HUES48 (cell line): ENCODE data around the gene GMNN.

ENCODE experiments used
- H3K27ac ChIP-seq: one replicate; pipeline ENCODE4 v1.7.0; 2013; ENCODE audit warnings: low read depth, low read length, inconsistent platforms
- H3K27me3 ChIP-seq: 2 replicates; pipeline ENCODE4 v1.6.1; 2013; ENCODE audit warnings: mild to moderate bottlenecking, low read length; ENCODE audit not compliant: control insufficient read depth, insufficient read depth
- H3K36me3 ChIP-seq: 2 replicates; pipeline ENCODE4 v1.6.1; 2013; ENCODE audit warnings: low read length; ENCODE audit not compliant: control insufficient read depth, insufficient read depth
- H3K4me1 ChIP-seq: 2 replicates; pipeline ENCODE4 v1.6.1; 2013; ENCODE audit warnings: mild to moderate bottlenecking, low read length; ENCODE audit not compliant: control insufficient read depth, insufficient read depth
- H3K4me3 ChIP-seq: 2 replicates; pipeline ENCODE4 v1.5.1; 2013; ENCODE audit warnings: mild to moderate bottlenecking, low read depth, low read length
- H3K9ac ChIP-seq: 2 replicates; pipeline ENCODE4 v1.6.1; 2013; ENCODE audit warnings: mild to moderate bottlenecking, low read depth, low read length, moderate library complexity
- H3K9me3 ChIP-seq: 2 replicates; pipeline ENCODE4 v1.6.1; 2013; ENCODE audit warnings: low read length; ENCODE audit not compliant: control insufficient read depth, insufficient read depth

Gene GMNN

DNA sequence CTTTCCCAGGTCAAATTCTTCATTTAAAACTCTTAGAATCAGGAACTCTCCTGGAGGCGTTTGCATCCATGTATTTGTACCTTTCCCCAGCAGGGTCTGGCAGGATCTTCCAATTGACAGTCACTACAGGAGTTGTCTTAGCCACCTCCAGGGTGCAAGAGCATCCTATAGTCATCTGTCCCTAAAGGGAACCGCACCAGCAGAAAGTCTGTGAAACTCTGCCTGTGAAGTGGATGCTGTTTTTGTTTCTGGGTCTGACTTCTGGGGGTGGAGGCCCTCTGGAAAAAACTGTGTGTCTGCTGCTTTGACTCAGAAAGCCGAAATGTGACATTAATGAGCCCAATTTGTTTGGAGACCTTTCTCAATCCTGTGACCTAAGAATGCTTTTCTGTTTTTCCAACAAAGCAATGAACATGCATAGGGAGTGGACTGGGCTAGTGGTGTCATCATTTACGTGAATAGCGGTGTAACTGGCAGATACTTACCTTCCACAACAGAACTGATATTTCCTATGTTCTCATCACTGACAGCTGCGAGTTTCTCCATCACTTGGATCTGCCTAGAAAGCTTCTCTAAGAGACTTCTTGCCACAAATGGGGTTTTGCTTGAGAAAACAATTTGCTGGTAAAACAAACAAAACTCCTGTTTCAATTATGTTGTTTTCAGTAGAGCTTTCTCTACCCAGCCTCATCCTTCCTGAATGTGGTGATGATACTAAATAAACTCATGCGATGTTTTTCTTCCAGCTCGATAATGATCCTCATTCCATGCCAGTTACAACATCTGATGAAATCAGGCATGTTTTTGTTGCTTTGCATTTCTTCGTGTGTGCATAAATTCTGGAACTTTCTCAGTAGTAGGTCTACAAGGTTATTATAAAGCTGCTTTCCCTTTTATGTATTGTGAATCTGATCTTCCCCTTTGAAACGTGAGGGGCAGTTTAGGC is 57.3 kb downstream of the GMNN start:
- Histone ChIP-seq H3K9me3 (no peaks in the 10 kb centered on the region), H3K27ac (no peak overlapping the region), H3K27me3 (no peaks in the 10 kb centered on the region), H3K9ac (no peak overlapping the region), H3K36me3 (no peaks in the 10 kb centered on the region), H3K4me1 (peaks cover 8% of the 10 kb centered on the region; the same call in 1 of the 2 replicates), H3K4me3 (no peak overlapping the region)

DNA sequence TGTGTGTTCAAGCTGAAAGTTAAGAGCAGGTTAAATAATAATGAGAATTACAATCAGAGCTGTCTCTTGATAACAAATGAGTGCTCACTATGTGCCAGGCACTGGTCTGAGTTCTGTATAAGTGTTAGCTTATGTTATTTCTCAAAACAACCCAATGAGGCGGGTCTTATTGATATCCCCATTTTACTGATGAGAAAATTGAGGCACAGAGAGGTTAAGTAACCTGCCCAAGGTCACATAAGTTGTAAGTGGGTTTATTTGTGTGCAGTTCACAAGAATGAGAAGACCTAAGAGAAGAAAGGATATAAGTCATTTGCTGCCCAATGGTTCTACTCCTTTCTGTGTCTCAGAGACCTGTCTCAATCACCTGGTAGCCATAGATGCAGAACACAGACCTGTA is 58.1 kb downstream of the GMNN start:
- Histone ChIP-seq H3K36me3 (no peaks in the 10 kb centered on the region), H3K9ac (no peak overlapping the region), H3K9me3 (no peaks in the 10 kb centered on the region), H3K4me1 (peaks cover 8% of the 10 kb centered on the region; the same call in 1 of the 2 replicates), H3K27ac (no peak overlapping the region), H3K4me3 (no peak overlapping the region), H3K27me3 (no peaks in the 10 kb centered on the region)

DNA sequence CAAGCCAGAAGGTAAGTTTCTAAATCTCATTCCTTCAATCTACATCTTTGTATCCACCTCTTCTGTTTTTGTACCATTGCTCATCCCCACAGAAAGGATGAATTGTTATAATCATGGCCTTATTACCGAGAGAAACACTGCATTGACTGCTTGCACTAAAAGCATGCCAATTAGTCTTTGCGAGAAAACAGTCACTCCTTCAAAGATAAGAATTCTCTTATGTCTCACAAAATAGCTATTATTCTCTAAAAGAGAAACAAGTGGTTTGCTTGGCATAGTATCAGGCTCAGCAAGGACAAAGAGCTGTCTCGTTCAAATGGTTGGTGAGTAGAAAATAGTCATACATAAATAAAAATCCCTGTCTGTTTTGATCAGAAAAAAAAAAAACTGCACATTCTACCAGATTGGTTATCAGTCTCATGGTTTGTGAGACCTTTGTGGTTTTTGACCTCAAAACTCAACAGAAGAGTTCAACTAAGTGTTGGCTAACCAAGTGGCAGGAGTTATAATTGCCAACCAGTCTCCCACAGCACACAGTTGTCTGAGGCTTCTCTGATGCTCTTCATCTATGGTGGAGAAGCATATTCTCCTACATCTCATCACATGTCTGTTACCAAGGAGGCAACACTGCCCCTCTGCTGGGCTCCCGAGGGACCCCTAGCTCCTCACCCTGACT is 59.1 kb downstream of the GMNN start:
- peaks cover 8% of the 10 kb centered on the region; the same call in 1 of the 2 replicates for H3K4me1 ChIP-seq
- no peak overlapping the region for H3K9ac ChIP-seq
- H3K36me3 ChIP-seq: no peaks in the 10 kb centered on the region
- H3K27me3 ChIP-seq: no peaks in the 10 kb centered on the region
- H3K27ac ChIP-seq: no peak overlapping the region
- no peaks in the 10 kb centered on the region for H3K9me3 ChIP-seq
- no peak overlapping the region for H3K4me3 ChIP-seq
